ENCODE data around the gene P2RY8.

Gene P2RY8

GRCh38 chrX:1520350-1520749, 16.6 kb downstream of the P2RY8 start:
- TF ChIP-seq CTCF (IDR thresholded peaks at IDR 0.05; ENCODE audit: insufficient read depth, low read length) (no peak), GABPA (IDR thresholded peaks at IDR 0.05; ENCODE audit: low read depth) (no peak), REST (IDR thresholded peaks at IDR 0.05; ENCODE audit: insufficient replicate concordance, low read depth) (no peak), SPI1 (IDR thresholded peaks at IDR 0.05; ENCODE audit: borderline replicate concordance, low read depth) (no peak), POLR2AphosphoS5 (IDR thresholded peaks at IDR 0.05; ENCODE audit: low read depth) (no peak)
- DNase-seq (ENCODE audit: low read depth in 1 of 2, low spot score in 1 of 2): no peak
- H3K27me3 ChIP-seq (ENCODE audit: insufficient read depth, poor library complexity, severe bottlenecking): no peaks in the 10 kb centered on the region
- H3K4me3 ChIP-seq (replicated peaks; ENCODE audit: insufficient read depth, low read length): no peak overlapping the region
- H3K27ac ChIP-seq (replicated peaks): no peak overlapping the region

- Histone ChIP-seq H3K27me3 (ENCODE audit: insufficient read depth, poor library complexity, severe bottlenecking) (no peaks in the 10 kb centered on the region), H3K4me3 (replicated peaks; ENCODE audit: insufficient read depth, low read length) (no peak overlapping the region), H3K27ac (replicated peaks) (no peak overlapping the region)
- TF ChIP-seq CTCF (IDR thresholded peaks at IDR 0.05; ENCODE audit: insufficient read depth, low read length): no peak
- DNase-seq (ENCODE audit: low read depth in 1 of 2, low spot score in 1 of 2): no peak
These were observed 17.9 kb downstream of the P2RY8 start for GRCh38 chrX:1519022-1519497.

- TF ChIP-seq GABPA (IDR thresholded peaks at IDR 0.05; ENCODE audit: low read depth): no peak
- no peak for TF ChIP-seq POLR2AphosphoS5 (IDR thresholded peaks at IDR 0.05; ENCODE audit: low read depth)
- Histone ChIP-seq H3K4me3 (replicated peaks; ENCODE audit: insufficient read depth, low read length) (no peak overlapping the region), H3K27ac (replicated peaks) (no peak overlapping the region), H3K27me3 (ENCODE audit: insufficient read depth, poor library complexity, severe bottlenecking) (no peaks in the 10 kb centered on the region)
- no peak for DNase-seq (ENCODE audit: low read depth in 1 of 2, low spot score in 1 of 2)
These were observed 18.5 kb downstream of the P2RY8 start for GRCh38 chrX:1518512-1518911.

- DNase-seq (ENCODE audit: low read depth in 1 of 2, low spot score in 1 of 2): peak in 1 of 2 experiments; percentile 0
- TF ChIP-seq SPI1 (IDR thresholded peaks at IDR 0.05; ENCODE audit: borderline replicate concordance, low read depth) (no peak), CTCF (IDR thresholded peaks at IDR 0.05; ENCODE audit: insufficient read depth, low read length) (no peak), POLR2AphosphoS5 (IDR thresholded peaks at IDR 0.05; ENCODE audit: low read depth) (no peak), REST (IDR thresholded peaks at IDR 0.05; ENCODE audit: insufficient replicate concordance, low read depth) (no peak), GABPA (IDR thresholded peaks at IDR 0.05; ENCODE audit: low read depth) (no peak)
- no peak overlapping the region for H3K4me3 ChIP-seq (replicated peaks; ENCODE audit: insufficient read depth, low read length)
- no peaks in the 10 kb centered on the region for H3K27me3 ChIP-seq (ENCODE audit: insufficient read depth, poor library complexity, severe bottlenecking)
- no peak overlapping the region for H3K27ac ChIP-seq (replicated peaks)
These were observed 20.3 kb downstream of the P2RY8 start for GRCh38 chrX:1516596-1517104.
